ENCODE data around the gene PMS2.
"Not testable (repeated sequence)": the region's sequence is repeated elsewhere in the genome, so short reads cannot be mapped to it uniquely, and the experiment has no call there.

The PMS2 gene

GRCh38 chr7:6008668-6009611 is at the start of gene PMS2, which contains the start of gene AIMP2:
PMS2 (minus strand) TSS chr7:6009049; CDS start chr7:6009019, 30 bp downstream.
AIMP2 (plus strand) TSS chr7:6009272; CDS start chr7:6009364, 92 bp downstream.
- DNase-seq (ENCODE audit: low read depth): peak; percentile 91

GRCh38 chr7:6057316-6058129 is 48.7 kb upstream of the PMS2 start:
- no peak for DNase-seq (ENCODE audit: low read depth)

- DNase-seq (ENCODE audit: low read depth): no peak
Observed at GRCh38 chr7:6056616-6057015, 47.8 kb upstream of the PMS2 start.

DNA sequence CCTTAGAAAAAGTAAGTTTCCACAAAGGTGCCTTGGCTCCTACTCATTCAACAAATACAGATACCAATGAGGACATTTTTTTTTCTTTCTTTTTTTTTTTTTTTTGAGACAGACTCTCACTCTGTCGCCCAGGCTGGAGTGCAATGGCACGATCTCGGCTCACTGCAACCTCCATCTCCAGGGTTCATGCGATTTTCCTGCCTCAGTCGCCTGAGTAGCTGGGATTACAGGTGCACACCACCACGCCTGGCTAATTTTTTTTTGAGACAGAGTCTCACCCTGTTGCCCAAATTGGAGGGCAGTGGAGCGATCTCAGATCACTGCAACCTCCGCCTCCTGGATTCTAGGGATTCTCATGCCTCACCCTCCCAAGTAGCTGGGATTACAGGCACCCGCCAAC is 42.3 kb upstream of the PMS2 start:
- not testable (repeated sequence) for DNase-seq (ENCODE audit: low read depth)

DNA sequence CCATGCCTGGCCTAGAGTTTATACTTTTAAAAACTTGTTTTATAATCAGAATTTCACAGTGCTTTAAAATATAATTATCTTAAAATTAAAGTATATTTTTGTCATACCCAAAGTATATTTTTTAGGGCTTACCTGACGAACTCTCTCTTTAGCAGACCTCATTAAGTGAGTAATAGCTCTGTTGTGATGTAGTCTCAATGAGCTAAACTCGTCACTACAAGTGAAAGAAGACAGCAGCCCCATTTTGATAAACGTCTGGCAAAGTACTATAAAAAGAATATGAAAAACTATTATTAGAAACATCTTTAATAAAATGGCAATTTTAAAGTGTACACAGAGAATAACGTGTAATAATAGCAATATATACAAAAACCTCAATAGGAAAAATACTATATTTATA is 40.9 kb upstream of the PMS2 start:
- DNase-seq (ENCODE audit: low read depth): no peak

GRCh38 chr7:6035686-6036085 is 26.8 kb upstream of the PMS2 start:
- no peak for DNase-seq (ENCODE audit: low read depth)

DNA sequence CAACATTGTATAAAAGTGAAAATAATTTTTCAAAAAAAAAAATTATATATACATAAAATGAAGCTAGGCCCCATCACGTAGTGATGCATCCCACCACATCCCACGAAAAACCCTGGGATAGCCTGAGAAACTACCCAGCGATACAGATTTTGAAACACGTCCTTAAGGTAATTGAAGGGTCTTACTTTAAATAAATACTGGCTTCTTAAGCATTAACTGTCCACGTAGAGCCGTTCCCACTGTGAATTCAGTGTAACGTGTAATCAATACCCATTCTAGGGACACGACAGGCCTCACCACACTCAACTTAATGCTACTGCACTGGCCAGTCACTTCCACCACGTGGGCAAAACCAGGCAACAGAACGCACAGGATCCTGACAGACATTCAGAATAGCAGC is 26.3 kb upstream of the PMS2 start:
- no peak for DNase-seq (ENCODE audit: low read depth)

GRCh38 chr7:6032641-6033040 is 23.8 kb upstream of the PMS2 start:
- no peak for DNase-seq (ENCODE audit: low read depth)

DNA sequence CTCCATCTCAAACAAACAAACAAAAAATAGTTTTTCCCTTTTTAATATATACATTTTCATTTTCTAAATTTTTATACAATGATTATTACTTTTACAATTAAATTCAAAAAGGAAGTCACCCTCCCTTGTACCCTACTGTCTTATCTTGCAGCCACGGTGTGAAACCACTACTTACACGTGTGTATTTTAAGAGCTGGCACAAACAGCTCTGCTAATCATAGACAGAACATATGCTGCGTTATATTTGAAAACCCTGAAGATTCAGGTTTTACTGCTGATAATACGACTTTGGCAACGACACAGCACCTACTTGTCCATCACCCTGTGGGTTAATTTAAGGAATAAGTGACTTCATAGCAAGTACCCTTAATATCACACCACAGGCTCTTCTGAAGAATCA is 23.3 kb upstream of the PMS2 start:
- no peak for DNase-seq (ENCODE audit: low read depth)

- no peak for DNase-seq (ENCODE audit: low read depth)
Observed at GRCh38 chr7:6031567-6031966, 22.7 kb upstream of the PMS2 start.

DNA sequence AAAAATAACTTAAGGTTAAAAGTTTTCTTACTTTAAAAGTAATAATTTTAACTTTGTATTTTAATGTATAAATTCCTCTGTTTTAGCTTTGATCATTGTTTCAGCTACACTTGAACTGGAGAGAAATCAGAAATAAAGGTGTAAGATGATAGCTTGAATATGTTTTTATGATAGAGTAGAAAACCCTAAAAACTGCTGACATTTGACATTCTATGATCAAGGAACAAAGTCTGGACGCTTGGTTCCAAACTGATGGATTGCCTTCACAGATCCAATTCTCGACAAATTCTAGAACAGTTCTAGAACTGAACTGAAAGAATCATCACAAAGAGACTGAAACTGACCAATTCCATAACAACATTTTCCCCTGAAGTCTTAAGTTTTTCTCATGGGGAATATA is 22.1 kb upstream of the PMS2 start, which contains the start of gene ANKRD61:
Gene ANKRD61 (plus strand): TSS at position 389 of the 400 bp plus-strand sequence. CDS start 0 bp downstream, at position 389.
- DNase-seq (ENCODE audit: low read depth): no peak

- DNase-seq (ENCODE audit: low read depth): no peak
Observed at GRCh38 chr7:6028563-6028962, 19.7 kb upstream of the PMS2 start.

DNA sequence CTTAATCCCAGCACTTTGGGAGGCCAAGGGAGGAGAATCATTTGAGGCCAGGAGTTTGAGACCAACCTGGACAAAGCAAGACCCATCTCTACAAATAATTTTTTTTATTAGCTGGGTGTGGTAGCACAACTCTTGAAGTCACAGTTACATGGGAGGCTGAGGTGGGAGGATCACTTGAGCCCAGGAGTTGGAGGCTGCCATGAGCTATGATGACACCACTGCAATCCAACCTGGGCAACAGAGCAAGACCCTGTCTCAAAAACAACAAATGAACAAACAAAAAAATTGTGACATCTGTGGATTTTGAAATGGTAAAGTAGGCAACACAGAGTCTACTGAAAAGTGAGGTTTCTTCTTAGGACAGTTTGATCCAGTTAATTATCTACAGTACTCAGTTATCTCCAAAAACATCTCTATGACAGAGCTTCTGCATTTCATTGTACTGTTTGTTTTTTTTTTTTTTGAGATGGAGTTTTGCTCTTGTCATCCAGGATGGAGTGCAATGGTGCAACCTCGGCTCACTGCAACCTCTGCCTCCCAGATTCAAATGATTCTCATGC is 19.0 kb upstream of the PMS2 start:
- DNase-seq (ENCODE audit: low read depth): no peak

GRCh38 chr7:6026820-6027311 is 18.0 kb upstream of the PMS2 start:
- no peak for DNase-seq (ENCODE audit: low read depth)

- peak; percentile 38 for DNase-seq (ENCODE audit: low read depth)
Observed at GRCh38 chr7:6026011-6026819, 17.4 kb upstream of the PMS2 start.

- DNase-seq (ENCODE audit: low read depth): no peak
Observed at GRCh38 chr7:6023974-6024435, 15.2 kb upstream of the PMS2 start.

GRCh38 chr7:6022707-6023106 is 13.9 kb upstream of the PMS2 start:
- DNase-seq (ENCODE audit: low read depth): no peak

DNA sequence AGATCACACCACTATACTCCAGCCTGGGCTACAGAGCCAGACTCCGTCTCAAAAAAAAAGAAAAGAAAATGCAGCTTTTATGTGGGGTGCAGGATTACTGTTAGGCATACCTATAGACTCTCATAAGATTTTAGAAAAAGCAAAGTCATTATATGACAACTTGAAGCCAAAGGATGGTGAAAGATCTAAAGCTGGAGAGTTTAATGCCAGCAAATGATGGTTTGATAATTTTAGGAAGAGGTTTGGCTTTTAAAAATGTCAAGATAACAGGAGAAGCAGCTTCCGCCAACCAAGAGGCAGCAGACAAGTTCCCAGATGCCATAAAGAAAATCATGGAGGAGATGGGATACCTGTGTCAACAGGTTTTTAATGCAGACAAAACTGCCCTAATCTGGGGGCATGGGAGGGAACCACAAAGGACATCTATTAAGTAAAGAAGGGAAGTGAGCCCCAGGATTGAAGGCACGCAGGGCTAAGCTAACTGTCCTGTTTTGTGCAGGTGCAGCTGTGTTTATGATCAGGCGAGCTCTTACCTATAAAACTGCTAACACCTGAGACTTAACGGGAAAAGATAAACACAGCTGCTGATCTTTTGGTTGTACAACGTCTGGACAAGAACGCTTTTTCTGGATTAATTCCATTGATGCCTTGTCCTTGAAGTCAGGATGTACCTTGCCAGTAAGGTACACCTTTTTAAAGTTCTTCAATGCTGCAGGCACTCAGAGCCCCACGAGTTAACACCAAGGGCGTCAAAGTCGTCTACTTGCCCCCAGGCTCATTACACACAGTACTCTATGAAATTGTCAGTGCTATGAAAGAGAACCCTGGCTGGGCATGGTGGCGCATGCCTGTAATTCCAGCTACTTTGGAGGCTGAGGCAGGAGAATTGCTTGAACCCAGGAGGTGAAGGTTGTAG is 11.8 kb upstream of the PMS2 start:
- DNase-seq (ENCODE audit: low read depth): no peak

DNA sequence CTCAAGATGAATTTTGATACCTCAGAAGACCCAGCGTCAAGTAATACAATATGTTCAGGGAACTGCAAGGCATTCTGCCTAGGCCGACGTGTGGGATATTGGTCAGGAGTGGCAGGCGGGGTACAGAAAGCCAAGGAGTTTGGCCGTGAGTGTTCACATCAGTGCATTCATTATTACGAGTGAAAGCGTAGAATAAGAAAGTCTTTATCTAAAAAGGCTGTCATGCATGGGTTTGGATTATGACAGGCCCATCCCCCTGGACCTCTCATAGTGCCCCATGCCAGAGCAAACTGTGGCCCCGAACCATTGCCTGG is 7.8 kb upstream of the PMS2 start:
- DNase-seq (ENCODE audit: low read depth): no peak

DNA sequence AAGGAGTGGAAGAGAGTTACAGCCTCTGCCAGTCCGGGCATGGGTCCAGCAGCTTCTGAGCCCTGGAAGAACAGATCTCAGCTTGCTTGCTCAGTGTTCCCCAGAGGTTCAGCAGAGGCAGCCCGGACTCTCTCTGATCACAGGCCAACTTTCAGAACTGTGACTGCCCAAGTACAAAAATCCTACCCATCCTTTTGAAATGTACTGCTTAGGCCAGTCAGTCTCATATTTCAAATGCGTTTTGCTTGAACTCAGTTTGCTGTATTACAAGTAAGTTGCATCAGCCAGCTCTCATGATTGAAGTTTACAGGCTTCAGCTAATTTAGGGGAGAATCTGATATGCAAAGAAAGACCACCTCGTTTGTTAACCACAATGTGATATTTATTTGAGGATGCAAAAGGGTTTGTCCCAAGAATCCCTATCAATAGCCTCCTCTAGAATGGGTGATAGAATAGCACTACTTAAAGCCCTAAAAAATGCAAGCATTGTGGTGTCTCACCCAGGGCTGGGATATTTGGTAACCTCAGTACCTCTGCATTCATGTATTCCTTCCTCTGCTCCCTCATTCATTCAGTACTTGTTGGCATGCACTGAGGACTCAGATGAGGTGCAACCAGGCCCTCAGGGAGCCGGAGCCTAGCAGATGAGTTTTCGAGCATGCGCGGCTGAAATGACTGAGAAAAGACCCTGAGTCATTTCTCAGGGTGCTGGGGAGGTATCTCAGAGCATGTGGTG is 7.2 kb upstream of the PMS2 start:
- DNase-seq (ENCODE audit: low read depth): no peak
